IMR-90 (cell line): ENCODE results near the gene HSPD1. TPM values are rescaled to one million over a fixed set of nuclear protein-coding genes. Genes with fewer than 3 reads are reported as not detected.

Source experiments
- ATAC-seq: fragments of 200-7000 bp; cut with Tn5 transposase; 2 replicates; pipeline ENCODE4 v1.9.1; 2020; ENCODE audit warnings: low read depth, mild to moderate bottlenecking, moderate library complexity
- BruUV-seq: library from RNA; stranded (reverse); fragments of 400-500 nt; replicated peaks from 2 replicates; lab custom pipeline; 2021; lab: Mats Ljungman, UMichigan
- CTCF ChIA-PET: fragments of 300-600 bp; formaldehyde crosslinking; extraction: SDS; loops from one replicate; lab custom pipeline; 2021; ENCODE audit warnings: antibody characterized with exemption; lab: Yijun Ruan, JAX
- POLR2A ChIA-PET: fragments of 300-600 bp; sonication (Branson Sonifier 250); formaldehyde crosslinking; loops from one replicate; lab custom pipeline; 2022; ENCODE audit warnings: antibody characterized with exemption; ENCODE audit not compliant: unreplicated experiment; lab: Charles Lee
- DNase-seq: peaks from one replicate; pipeline ENCODE4 v3.0.0; 2013
- H2AFZ ChIP-seq: replicated peaks from 2 replicates; pipeline ENCODE3; 2013; ENCODE audit warnings: low read length, mild to moderate bottlenecking; ENCODE audit not compliant: poor library complexity
- H2AK5ac ChIP-seq: 2 replicates; pipeline ENCODE4 v1.6.1; 2013; ENCODE audit warnings: low read depth, low read length, inconsistent platforms
- H2AK9ac ChIP-seq: replicated peaks from 2 replicates; pipeline ENCODE3; 2013; ENCODE audit warnings: mild to moderate bottlenecking, low read depth, low read length, moderate library complexity; ENCODE audit not compliant: poor library complexity
- H2BK120ac ChIP-seq: 2 replicates; pipeline ENCODE4 v1.6.1; 2013; ENCODE audit warnings: low read depth, low read length, inconsistent platforms
- H2BK15ac ChIP-seq: 3 replicates; pipeline ENCODE4 v1.6.1; 2013; ENCODE audit warnings: low read depth, low read length, inconsistent platforms
- H2BK20ac ChIP-seq: 2 replicates; pipeline ENCODE4 v1.6.1; 2013; ENCODE audit warnings: low read depth, mild to moderate bottlenecking, inconsistent platforms, low read length, moderate library complexity
- H2BK5ac ChIP-seq: 2 replicates; pipeline ENCODE4 v1.6.1; 2013; ENCODE audit warnings: mild to moderate bottlenecking, low read depth, low read length, inconsistent platforms; ENCODE audit not compliant: poor library complexity, severe bottlenecking
- H3K14ac ChIP-seq: replicated peaks from 2 replicates; pipeline ENCODE4 v1.6.1; 2013; ENCODE audit warnings: low read depth, low read length, inconsistent platforms
- H3K18ac ChIP-seq: 2 replicates; pipeline ENCODE4 v1.6.1; 2013; ENCODE audit warnings: low read depth, low read length, control low read depth
- H3K23ac ChIP-seq: 2 replicates; pipeline ENCODE4 v1.6.1; 2013; ENCODE audit warnings: low read depth, low read length, inconsistent platforms
- H3K27ac ChIP-seq: 2 replicates; pipeline ENCODE4 v1.5.1; 2013; ENCODE audit warnings: mild to moderate bottlenecking, control low read depth, low read length; ENCODE audit not compliant: insufficient read depth
- H3K27me3 ChIP-seq: 2 replicates; pipeline ENCODE4 v1.6.1; 2013; ENCODE audit warnings: low read length; ENCODE audit not compliant: control insufficient read depth, insufficient read depth
- H3K36me3 ChIP-seq: 2 replicates; pipeline ENCODE4 v1.6.1; 2013; ENCODE audit warnings: low read length, mixed read lengths; ENCODE audit not compliant: control insufficient read depth, insufficient read depth
- H3K4ac ChIP-seq: 2 replicates; pipeline ENCODE4 v1.6.1; 2013; ENCODE audit warnings: low read depth, low read length, inconsistent platforms
- H3K4me1 ChIP-seq: 2 replicates; pipeline ENCODE4 v1.6.1; 2013; ENCODE audit warnings: low read length, mixed read lengths; ENCODE audit not compliant: control insufficient read depth, insufficient read depth
- H3K4me2 ChIP-seq: 2 replicates; pipeline ENCODE4 v1.6.1; 2013; ENCODE audit warnings: low read depth, mild to moderate bottlenecking, control low read depth, low read length, moderate library complexity
- H3K4me3 ChIP-seq: 2 replicates; pipeline ENCODE4 v1.5.1; 2013; ENCODE audit warnings: low read depth, mild to moderate bottlenecking, control low read depth, low read length, moderate library complexity; ENCODE audit not compliant: insufficient read depth
- H3K56ac ChIP-seq: 2 replicates; pipeline ENCODE4 v1.6.1; 2013; ENCODE audit warnings: low read length, inconsistent platforms; ENCODE audit not compliant: insufficient read depth; ENCODE audit errors: extremely low read depth
- H3K79me1 ChIP-seq, 2 experiments: 2 replicates each; pipeline ENCODE4 v1.6.1; 2013; ENCODE audit warnings: low read length in 2 of 2, inconsistent platforms in 1 of 2, low read depth in 1 of 2
- H3K9ac ChIP-seq: 2 replicates; pipeline ENCODE4 v1.6.1; 2013; ENCODE audit warnings: low read depth, low read length, control low read depth
- H3K9me1 ChIP-seq: 2 replicates; pipeline ENCODE4 v1.6.1; 2013; ENCODE audit warnings: low read length, inconsistent platforms; ENCODE audit not compliant: insufficient read depth
- H3K9me3 ChIP-seq: 2 replicates; pipeline ENCODE4 v1.6.1; 2013; ENCODE audit warnings: low read length; ENCODE audit not compliant: control insufficient read depth, insufficient read depth
- H4K20me1 ChIP-seq: 2 replicates; pipeline ENCODE4 v1.6.1; 2013; ENCODE audit warnings: low read length, inconsistent platforms; ENCODE audit not compliant: insufficient read depth
- H4K5ac ChIP-seq: 2 replicates; pipeline ENCODE4 v1.6.1; 2013; ENCODE audit warnings: mild to moderate bottlenecking, low read depth, low read length, control low read depth
- H4K8ac ChIP-seq, 2 experiments: 2 replicates each; pipeline ENCODE4 v1.6.1; 2013; ENCODE audit warnings: low read depth in 2 of 2, low read length in 2 of 2, control low read depth in 1 of 2, inconsistent platforms in 1 of 2
- H4K91ac ChIP-seq: 2 replicates; pipeline ENCODE4 v1.6.1; 2013; ENCODE audit warnings: low read depth, low read length, inconsistent platforms; ENCODE audit not compliant: insufficient read depth
- BHLHE40 ChIP-seq: fragments of 150-350 bp; IDR thresholded peaks from 2 replicates; pipeline ENCODE4 v1.6.1; 2016; ENCODE audit warnings: mild to moderate bottlenecking, low read depth, low read length
- CEBPB ChIP-seq: IDR thresholded peaks from 2 replicates; pipeline ENCODE4 v1.6.1; 2012; ENCODE audit warnings: low read depth, low read length, improper control_type of control experiment
- CHD1 ChIP-seq: IDR thresholded peaks from 2 replicates; pipeline ENCODE4 v1.6.1; 2012; ENCODE audit warnings: low read depth, low read length, improper control_type of control experiment
- CTCF ChIP-seq: conservative IDR thresholded peaks from 2 replicates; pipeline ENCODE4 v1.5.1; 2012; ENCODE audit warnings: mild to moderate bottlenecking, low read depth, low read length, improper control_type of control experiment
- ELK1 ChIP-seq: fragments of 150-350 bp; IDR thresholded peaks from 2 replicates; pipeline ENCODE4 v1.6.1; 2016; ENCODE audit warnings: low read depth, mild to moderate bottlenecking, low read length, moderate library complexity, borderline replicate concordance
- MAFK ChIP-seq: IDR thresholded peaks from 2 replicates; pipeline ENCODE4 v1.6.1; 2012; ENCODE audit warnings: low read depth, low read length, improper control_type of control experiment
- MXI1 ChIP-seq: IDR thresholded peaks from 2 replicates; pipeline ENCODE4 v1.6.1; 2012; ENCODE audit warnings: low read depth, mild to moderate bottlenecking, low read length, moderate library complexity, borderline replicate concordance
- NFE2L2 ChIP-seq: fragments of 150-350 bp; IDR thresholded peaks from 2 replicates; pipeline ENCODE4 v1.6.1; 2016; ENCODE audit warnings: low read depth, mild to moderate bottlenecking, low read length
- RCOR1 ChIP-seq: IDR thresholded peaks from 2 replicates; pipeline ENCODE4 v1.6.1; 2012; ENCODE audit warnings: mild to moderate bottlenecking, low read length, improper control_type of control experiment; ENCODE audit not compliant: insufficient replicate concordance
- SMC3 ChIP-seq: fragments of 150-350 bp; IDR thresholded peaks from 2 replicates; pipeline ENCODE4 v1.6.1; 2016; ENCODE audit warnings: low read depth, mild to moderate bottlenecking, antibody characterized with exemption, low read length, moderate library complexity
- WGBS, 2 experiments: methylation state at CpG; one replicate each; pipeline versions ENCODE4 v1.1.5 to v1.1.7; 2013; ENCODE audit warnings: missing lambda C conversion rate in 2 of 2; ENCODE audit not compliant: insufficient read length in 1 of 2; ENCODE audit errors: extremely low coverage in 2 of 2; 5-methylcytosine and 5-hydroxymethylcytosine counted together
- dilution Hi-C: fragments of 300-500 bp; cut with HindIII; formaldehyde crosslinking; loops from one replicate; pipeline ENCODE4 v1.14.3; 2018; ENCODE audit warnings: low sequenced_read_pairs; ENCODE audit not compliant: unreplicated experiment
- in situ Hi-C: fragments of 300-500 bp; cut with MboI; formaldehyde crosslinking; loops from 3 replicates; pipeline ENCODE4 v1.14.3; 2019; ENCODE audit warnings: low sequenced_read_pairs, inconsistent platforms, mixed read lengths
- intact Hi-C: fragments of 100-400 bp; cut with micrococcal nuclease; formaldehyde crosslinking; loops from 2 replicates; pipeline ENCODE4 v1.10.0; 2022
- polyA plus RNA-seq, 3 experiments: library from polyadenylated mRNA; depleted of rRNA; stranded (reverse); fragments of >200 nt; gene quantifications; 2 replicates each; pipeline ENCODE4 v1.2.3, GENCODE V29; 2012; ENCODE audit warnings: low replicate concordance in 1 of 3
- total RNA-seq: library from RNA; depleted of rRNA; stranded (reverse); fragments of >200 nt; gene quantifications from 2 replicates; pipeline ENCODE4 v1.2.3, GENCODE V29; 2012

The HSPD1 gene
- total and polyA plus RNA-seq, 2 of the 4 experiments (the other 2 are of a cell fraction) = 171 TPM

- Histone ChIP-seq H3K9me1 (peaks cover 6% of the 10 kb centered on the region; the same call in 1 of the 2 replicates), H2AK5ac (no peak overlapping the region), H2BK5ac (no peak overlapping the region), H3K79me1 (peaks cover 6 to 14% of the 10 kb centered on the region in 2 experiments), H3K27ac (no peak overlapping the region), H4K20me1 (peaks cover 14% of the 10 kb centered on the region), H4K8ac (no peak overlapping the region), H3K36me3 (no peaks in the 10 kb centered on the region), H3K18ac (no peak overlapping the region), H3K14ac (no peak overlapping the region), H3K4me1 (peaks cover 5% of the 10 kb centered on the region), H3K27me3 (no peaks in the 10 kb centered on the region), H3K4me2 (no peak overlapping the region), H2BK120ac (no peak overlapping the region), H4K5ac (no peak overlapping the region), H2BK15ac (no peak overlapping the region), H3K23ac (no peak overlapping the region), H3K9me3 (no peaks in the 10 kb centered on the region), H3K9ac (no peak overlapping the region), H3K56ac (no peak overlapping the region), H2AK9ac (no peak overlapping the region), H3K4ac (no peak overlapping the region), H2AFZ (no peak overlapping the region), H4K91ac (no peak overlapping the region), H3K4me3 (no peak overlapping the region), H2BK20ac (no peak overlapping the region)
- WGBS, 2 experiments = 100% methylated on average over 2 of the region's 2 CpGs; no CpG with 5 or more reads in 1 of the 2 experiments
- DNase-seq (no peak), ATAC-seq (no peak)
- intact Hi-C loops = loop anchor here (10.0 kb wide), 1 partner anchor 267 kb away; the partner anchor contains the start of gene MARS2
- POLR2A ChIA-PET = no interaction called here
- in situ Hi-C loops = no loop called here
- TF ChIP-seq SMC3 (no peak), MAFK (no peak), NFE2L2 (no peak), CHD1 (no peak), BHLHE40 (no peak), RCOR1 (no peak), MXI1 (no peak), CEBPB (no peak), ELK1 (no peak), CTCF (no peak)
- no TSS peak for BruUV-seq
- dilution Hi-C loops = no loop called here
- CTCF ChIA-PET = interaction anchor here (0.5 kb wide), 1 partner anchor 1963 kb away, joined by 5 read pairs; no protein-coding TSS in a partner anchor
Measured at GRCh38 chr2:197437380-197437779, 62.3 kb downstream of the HSPD1 start.
